ENCODE measurements around the gene STK39.

DNA sequence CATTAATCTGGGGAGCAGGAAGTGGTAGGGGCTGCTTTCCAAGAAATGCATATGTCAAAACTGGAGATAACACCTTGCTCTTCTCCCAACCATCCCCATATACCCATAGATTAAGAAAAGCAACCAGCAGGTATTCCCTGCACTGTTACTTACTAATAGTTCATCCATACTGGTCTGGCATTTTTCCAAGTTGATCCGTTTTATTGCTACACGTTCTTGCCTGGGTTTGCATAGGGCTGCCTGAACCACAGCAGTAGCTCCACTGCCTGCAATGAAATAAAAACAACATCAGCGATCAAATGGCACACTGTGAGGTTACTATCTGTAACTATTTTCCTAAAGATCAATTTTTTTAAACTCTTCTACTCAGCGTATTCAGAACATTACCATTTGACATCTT lies 65.6 kb downstream of the STK39 start:
- TF ChIP-seq, protein P1, sequence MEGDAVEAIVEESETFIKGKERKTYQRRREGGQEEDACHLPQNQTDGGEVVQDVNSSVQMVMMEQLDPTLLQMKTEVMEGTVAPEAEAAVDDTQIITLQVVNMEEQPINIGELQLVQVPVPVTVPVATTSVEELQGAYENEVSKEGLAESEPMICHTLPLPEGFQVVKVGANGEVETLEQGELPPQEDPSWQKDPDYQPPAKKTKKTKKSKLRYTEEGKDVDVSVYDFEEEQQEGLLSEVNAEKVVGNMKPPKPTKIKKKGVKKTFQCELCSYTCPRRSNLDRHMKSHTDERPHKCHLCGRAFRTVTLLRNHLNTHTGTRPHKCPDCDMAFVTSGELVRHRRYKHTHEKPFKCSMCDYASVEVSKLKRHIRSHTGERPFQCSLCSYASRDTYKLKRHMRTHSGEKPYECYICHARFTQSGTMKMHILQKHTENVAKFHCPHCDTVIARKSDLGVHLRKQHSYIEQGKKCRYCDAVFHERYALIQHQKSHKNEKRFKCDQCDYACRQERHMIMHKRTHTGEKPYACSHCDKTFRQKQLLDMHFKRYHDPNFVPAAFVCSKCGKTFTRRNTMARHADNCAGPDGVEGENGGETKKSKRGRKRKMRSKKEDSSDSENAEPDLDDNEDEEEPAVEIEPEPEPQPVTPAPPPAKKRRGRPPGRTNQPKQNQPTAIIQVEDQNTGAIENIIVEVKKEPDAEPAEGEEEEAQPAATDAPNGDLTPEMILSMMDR (IDR thresholded peaks at IDR 0.05), result no peak
- TF ChIP-seq EP300 (IDR thresholded peaks at IDR 0.05) (no peak), POLR2A (IDR thresholded peaks at IDR 0.05) (no peak), POLR2AphosphoS5 (IDR thresholded peaks at IDR 0.05) (no peak)
